Body of pancreas (tissue), 4 donors: ENCODE measurements around the gene FBXO42. TPM values are rescaled to one million over a fixed set of nuclear protein-coding genes. Genes with fewer than 3 reads are reported as not detected.
"Not testable (repeated sequence)": the region's sequence is repeated elsewhere in the genome, so short reads cannot be mapped to it uniquely, and the experiment has no call there.

Source experiments
- ATAC-seq: fragments of 150-250 bp; one replicate; pipeline ENCODE4 v1.9.1; 2016
- DNase-seq, 4 donors: peaks; one replicate each; pipeline ENCODE4 v3.0.0-alpha.2; 2019
- H3K27ac ChIP-seq, 4 donors: fragments of 200-600 bp; sonication (generic); 1 replicate in 3 of 4; 2 replicates in 1 of 4; pipeline versions ENCODE4 v1.5.1 to v1.6.1; 2016 to 2019; ENCODE audit warnings: mild to moderate bottlenecking in 1 of 4, mixed read lengths in 1 of 4, moderate library complexity in 1 of 4
- H3K27me3 ChIP-seq, 2 donors: fragments of 200-600 bp; sonication (generic); one replicate each; pipeline ENCODE4 v1.6.0; 2016; ENCODE audit warnings: mild to moderate bottlenecking in 1 of 2
- H3K36me3 ChIP-seq, 2 donors: fragments of 200-600 bp; sonication (generic); replicated peaks in 1 of 2; 2 replicates each; pipeline ENCODE4 v1.5.1; 2016; ENCODE audit warnings: low read depth in 2 of 2; ENCODE audit not compliant: insufficient read depth in 1 of 2
- H3K4me1 ChIP-seq: fragments of 200-600 bp; sonication (generic); one replicate; pipeline ENCODE4 v1.6.0; 2016
- H3K4me3 ChIP-seq, 2 donors: fragments of 200-600 bp; sonication (generic); 1 replicate in 1 of 2; 2 replicates in 1 of 2; pipeline ENCODE4 v1.5.1; 2016 to 2019
- H3K9me3 ChIP-seq, 3 donors: fragments of 200-600 bp; sonication (generic); 1 replicate in 2 of 3; 2 replicates in 1 of 3; pipeline ENCODE4 v1.5.1; 2016
- CTCF ChIP-seq, 7 experiments: fragments of 450-650 bp in 4 of 7; fragments of 200-600 bp in 3 of 7; sonication (generic) in 3 of 7; IDR thresholded peaks; one replicate each; pipeline ENCODE4 v1.5.1; 2016 to 2019; ENCODE audit warnings: antibody characterized with exemption in 7 of 7
- POLR2A ChIP-seq, 3 donors: fragments of 450-650 bp; IDR thresholded peaks; one replicate each; pipeline ENCODE4 v1.6.1; 2016; ENCODE audit warnings: antibody characterized with exemption in 3 of 3, mild to moderate bottlenecking in 2 of 3
- WGBS, 2 donors: methylation state at CpG; one replicate each; pipeline ENCODE4 v1.1.5; 2017; 5-methylcytosine and 5-hydroxymethylcytosine counted together
- intact Hi-C: fragments of 100-400 bp; cut with DNase I; formaldehyde crosslinking; loops from one replicate; pipeline ENCODE4 v1.15.1; 2023
- total RNA-seq, 2 donors: library from RNA; depleted of rRNA; stranded (reverse); fragments of >200 nt; gene quantifications; one replicate each; pipeline ENCODE4 v1.1.0, GENCODE V29; 2016

The FBXO42 gene
- total RNA-seq, 2 donors from 2014 or later, result 11.9 to 33.6 TPM

- WGBS, 2 donors, result 100% methylated on average over 1 of the region's 1 CpG
- intact Hi-C loops, result no loop called here
- H3K4me3 ChIP-seq, result no peak overlapping the region
- no peaks in the 10 kb centered on the region for H3K9me3 ChIP-seq
- H3K27me3 ChIP-seq, result no peaks in the 10 kb centered on the region
- TF ChIP-seq CTCF (IDR thresholded peaks at IDR 0.05), result no peak
- TF ChIP-seq POLR2A (IDR thresholded peaks at IDR 0.05), result no peak
- ATAC-seq (no peak), DNase-seq (no peak)
- H3K36me3 ChIP-seq, result no peaks in the 10 kb centered on the region
- peaks cover 10% of the 10 kb centered on the region for H3K4me1 ChIP-seq
- H3K27ac ChIP-seq, result no peak overlapping the region
Measured at GRCh38 chr1:16262067-16262466, 90.2 kb downstream of the FBXO42 start.

GRCh38 chr1:16260814-16261213, 91.5 kb downstream of the FBXO42 start:
- Histone ChIP-seq H3K27ac (no peak overlapping the region), H3K27me3 (no peaks in the 10 kb centered on the region), H3K9me3 (no peaks in the 10 kb centered on the region), H3K36me3 (no peaks in the 10 kb centered on the region), H3K4me1 (no peaks in the 10 kb centered on the region), H3K4me3 (no peak overlapping the region)
- intact Hi-C loops, result no loop called here
- DNase-seq (no peak), ATAC-seq (no peak)
- TF ChIP-seq POLR2A (IDR thresholded peaks at IDR 0.05) (no peak), CTCF (IDR thresholded peaks at IDR 0.05) (no peak)
- WGBS, 2 donors, result 83 to 96% methylated on average over 1 of the region's 1 CpG

GRCh38 chr1:16258591-16259135, 93.6 kb downstream of the FBXO42 start:
- WGBS, 2 donors, result 93 to 97% methylated on average over 9 of the region's 9 CpGs
- Histone ChIP-seq H3K4me3 (no peak overlapping the region), H3K27me3 (no peaks in the 10 kb centered on the region), H3K27ac (no peak overlapping the region), H3K4me1 (peaks cover 12% of the 10 kb centered on the region), H3K36me3 (peaks cover 0 to 2% of the 10 kb centered on the region in 2 donors), H3K9me3 (no peaks in the 10 kb centered on the region)
- DNase-seq, result no peak
- intact Hi-C loops, result loop anchor here (10.0 kb wide), 1 partner anchor 86 kb away; no protein-coding TSS in a partner anchor
- ATAC-seq, result no peak
- TF ChIP-seq CTCF (IDR thresholded peaks at IDR 0.05) (no peak), POLR2A (IDR thresholded peaks at IDR 0.05) (no peak)

- no peaks in the 10 kb centered on the region for H3K27me3 ChIP-seq
- H3K36me3 ChIP-seq, result peaks cover 0 to 2% of the 10 kb centered on the region in 2 donors
- no peak for DNase-seq
- H3K4me3 ChIP-seq, result no peak overlapping the region
- ATAC-seq, result no peak
- H3K27ac ChIP-seq, result no peak overlapping the region
- peaks cover 12% of the 10 kb centered on the region for H3K4me1 ChIP-seq
- H3K9me3 ChIP-seq, result no peaks in the 10 kb centered on the region
- intact Hi-C loops, result loop anchor here (10.0 kb wide), 1 partner anchor 87 kb away; no protein-coding TSS in a partner anchor
- WGBS, 2 donors, result 83 to 94% methylated on average over 3 of the region's 3 CpGs
- TF ChIP-seq CTCF (IDR thresholded peaks at IDR 0.05), result no peak
- no peak for TF ChIP-seq POLR2A (IDR thresholded peaks at IDR 0.05)
Measured at GRCh38 chr1:16257968-16258367, 94.3 kb downstream of the FBXO42 start.

GRCh38 chr1:16257556-16257955, 94.7 kb downstream of the FBXO42 start:
- not testable (repeated sequence) for ATAC-seq, H3K9me3 ChIP-seq, DNase-seq, H3K27me3 ChIP-seq, H3K36me3 ChIP-seq, H3K27ac ChIP-seq, H3K4me3 ChIP-seq
- H3K4me1 ChIP-seq, result peaks cover 12% of the 10 kb centered on the region
- 91 to 95% methylated on average over 3 of the region's 3 CpGs for WGBS, 2 donors
- intact Hi-C loops, result loop anchor here (10.0 kb wide), 1 partner anchor 87 kb away; no protein-coding TSS in a partner anchor
